GM12872 (cell line): Measurements from ENCODE around the gene HOXA1.

Experiments
- TF ChIP-seq, protein P1 (sequence below): IDR thresholded peaks from 3 replicates; pipeline ENCODE4 v1.5.1; 2011; ENCODE audit warnings: low read depth, mild to moderate bottlenecking, low read length, moderate library complexity; ENCODE audit not compliant: insufficient read depth

HOXA1 gene

DNA sequence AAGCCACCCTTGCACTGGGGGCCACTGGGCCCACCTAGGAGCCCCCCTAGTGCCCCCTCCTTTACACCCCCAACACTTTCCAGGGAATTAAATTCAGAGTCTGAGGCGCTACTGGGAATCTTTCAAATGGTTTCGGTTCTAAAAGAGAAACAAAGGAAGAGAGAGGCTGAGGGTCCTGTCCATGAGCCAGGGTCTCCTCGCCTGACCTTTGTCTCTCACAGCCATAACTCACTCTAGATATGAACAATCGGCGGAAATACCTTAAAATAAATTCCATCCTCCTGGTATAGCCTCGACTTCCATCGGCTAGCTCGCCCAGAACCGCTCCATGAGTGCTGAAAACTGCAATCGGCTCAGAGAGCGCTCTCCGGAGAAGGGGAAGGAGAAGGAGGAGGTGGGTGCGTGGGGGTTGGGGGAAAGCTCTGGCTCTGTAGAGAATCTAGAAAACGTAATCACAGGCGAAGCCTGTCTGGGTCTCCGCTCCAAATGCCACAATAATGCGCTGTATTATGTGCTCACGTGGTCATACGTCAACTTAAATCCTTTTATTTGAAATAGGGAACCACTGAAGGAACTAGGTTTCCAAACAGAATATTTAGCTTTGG is 22.2 kb upstream of the HOXA1 start:
- TF ChIP-seq, protein P1, sequence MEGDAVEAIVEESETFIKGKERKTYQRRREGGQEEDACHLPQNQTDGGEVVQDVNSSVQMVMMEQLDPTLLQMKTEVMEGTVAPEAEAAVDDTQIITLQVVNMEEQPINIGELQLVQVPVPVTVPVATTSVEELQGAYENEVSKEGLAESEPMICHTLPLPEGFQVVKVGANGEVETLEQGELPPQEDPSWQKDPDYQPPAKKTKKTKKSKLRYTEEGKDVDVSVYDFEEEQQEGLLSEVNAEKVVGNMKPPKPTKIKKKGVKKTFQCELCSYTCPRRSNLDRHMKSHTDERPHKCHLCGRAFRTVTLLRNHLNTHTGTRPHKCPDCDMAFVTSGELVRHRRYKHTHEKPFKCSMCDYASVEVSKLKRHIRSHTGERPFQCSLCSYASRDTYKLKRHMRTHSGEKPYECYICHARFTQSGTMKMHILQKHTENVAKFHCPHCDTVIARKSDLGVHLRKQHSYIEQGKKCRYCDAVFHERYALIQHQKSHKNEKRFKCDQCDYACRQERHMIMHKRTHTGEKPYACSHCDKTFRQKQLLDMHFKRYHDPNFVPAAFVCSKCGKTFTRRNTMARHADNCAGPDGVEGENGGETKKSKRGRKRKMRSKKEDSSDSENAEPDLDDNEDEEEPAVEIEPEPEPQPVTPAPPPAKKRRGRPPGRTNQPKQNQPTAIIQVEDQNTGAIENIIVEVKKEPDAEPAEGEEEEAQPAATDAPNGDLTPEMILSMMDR: no peak

- TF ChIP-seq, protein P1: no peak
Observed at GRCh38 chr7:27116962-27117886, 21.4 kb upstream of the HOXA1 start.

- TF ChIP-seq, protein P1: no peak
Observed at GRCh38 chr7:27116031-27116961, 20.5 kb upstream of the HOXA1 start.

GRCh38 chr7:27115221-27116026 is 19.6 kb upstream of the HOXA1 start:
- TF ChIP-seq, protein P1: no peak

DNA sequence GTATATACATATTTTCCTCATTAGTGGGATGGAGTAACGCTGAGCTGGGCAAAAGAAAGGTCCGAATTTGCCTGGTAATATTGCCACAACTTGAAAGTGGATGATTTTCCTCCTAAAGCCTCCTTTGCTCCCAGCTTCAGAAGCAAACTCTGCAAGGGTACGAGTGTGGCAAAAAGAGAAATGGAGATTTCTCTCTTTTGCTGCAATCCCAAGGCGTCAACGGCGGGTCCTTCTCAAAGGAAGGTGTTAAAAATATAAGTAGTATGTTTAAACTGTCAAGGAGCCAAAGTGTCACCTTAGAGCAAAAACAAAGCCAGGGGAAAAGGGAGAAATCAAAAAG is 19.1 kb upstream of the HOXA1 start:
- TF ChIP-seq, protein P1: no peak

DNA sequence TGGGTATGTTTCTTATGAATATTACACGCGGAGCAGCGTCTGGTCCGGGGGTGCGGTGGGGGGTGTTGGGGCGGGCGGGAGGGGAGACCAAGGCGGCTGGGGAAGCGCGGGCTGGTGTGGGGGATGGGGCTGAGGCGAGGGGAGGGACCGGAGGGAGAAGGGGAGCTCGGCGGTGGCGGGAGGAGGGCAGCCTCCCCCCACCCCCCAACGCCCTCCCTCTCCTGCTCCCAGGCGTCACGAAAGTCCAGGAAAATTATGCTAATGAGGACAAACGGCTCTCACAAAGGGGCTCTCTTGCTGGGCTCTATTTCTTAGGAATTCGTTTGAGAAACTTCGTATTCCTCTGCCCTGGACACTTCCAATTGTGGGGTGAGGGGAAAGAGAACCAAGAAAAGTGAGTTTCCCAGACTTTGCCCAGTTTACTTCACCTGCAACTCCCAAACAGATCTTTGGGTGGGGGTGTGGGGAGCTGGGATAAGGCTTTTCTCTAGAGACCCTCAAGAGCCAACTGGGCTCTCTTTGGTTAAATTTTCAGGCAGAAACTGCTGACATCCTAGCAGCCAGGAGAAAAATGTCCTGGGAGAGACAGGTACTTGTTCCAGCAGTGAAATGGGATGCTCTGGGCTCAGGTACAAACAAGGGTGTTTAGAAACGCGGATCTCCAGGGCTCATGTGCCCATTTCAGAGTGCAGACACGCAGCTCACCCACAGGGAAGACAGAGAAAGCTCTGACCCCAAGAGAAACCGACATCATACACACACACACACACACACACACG is 18.4 kb upstream of the HOXA1 start:
- TF ChIP-seq, protein P1: no peak
